ENCODE measurements around the gene BLOC1S5. TPM values are rescaled to one million over a fixed set of nuclear protein-coding genes. Genes with fewer than 3 reads are reported as not detected.

BLOC1S5 gene
- total and polyA plus RNA-seq, 2 experiments from 2014 or later, result 13.1 to 14.0 TPM

DNA sequence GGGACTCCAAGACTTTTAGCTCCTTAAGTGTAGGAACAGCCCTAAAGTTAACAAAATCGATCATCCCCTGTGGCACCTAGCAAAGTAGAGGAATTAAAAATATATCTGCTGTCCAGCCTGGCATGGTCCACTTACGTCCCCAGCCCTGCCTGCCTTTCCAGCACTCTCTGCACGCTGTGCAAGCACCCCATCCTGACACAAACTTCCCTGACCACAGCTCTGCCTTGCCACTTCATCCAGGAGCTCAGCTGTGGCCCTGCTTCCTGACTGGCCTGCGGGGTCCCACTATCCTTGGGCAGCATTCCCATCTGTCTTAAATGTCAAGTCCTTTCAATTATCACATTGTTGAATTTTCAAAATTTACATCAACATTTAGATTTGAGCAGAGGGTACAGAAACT is 39.0 kb downstream of the BLOC1S5 start:
- no peak for DNase-seq
- 86 to 88% methylated on average over 4 of the region's 4 CpGs for WGBS, 2 experiments (ENCODE audit: low coverage in 1 of 2, low lambda C conversion rate in 2 of 2, missing lambda C conversion rate in 2 of 2)
- Histone ChIP-seq H3K79me2 (ENCODE audit: insufficient read depth) (peaks cover 39% of the 10 kb centered on the region), H3K4me1 (ENCODE audit: insufficient read depth) (peaks cover 21% of the 10 kb centered on the region), H3K4me2 (ENCODE audit: unreplicated experiment) (no peak overlapping the region), H3K9me3 (ENCODE audit: low read depth) (no peaks in the 10 kb centered on the region), H3K9me2 (ENCODE audit: insufficient read depth) (no peaks in the 10 kb centered on the region), H2AFZ (no peak overlapping the region), H4K20me1 (ENCODE audit: insufficient read depth) (no peaks in the 10 kb centered on the region), H3K27ac (no peak overlapping the region), H3K9ac (no peak overlapping the region), H3F3A (ENCODE audit: insufficient read depth) (no peaks in the 10 kb centered on the region; the same call in 1 of the 2 replicates), H3K4me3 (no peak overlapping the region), H3K27me3 (replicated peaks; ENCODE audit: insufficient read depth) (no peaks in the 10 kb centered on the region), H3K36me3 (ENCODE audit: low read depth) (no peaks in the 10 kb centered on the region)
- TF ChIP-seq EZH2phosphoT487 (IDR thresholded peaks at IDR 0.05; ENCODE audit: insufficient read depth, low read depth) (no peak), EZH2 (IDR thresholded peaks at IDR 0.05; ENCODE audit: insufficient read depth, poor library complexity, severe bottlenecking) (no peak)
- in situ Hi-C loops (cut with MboI), result no loop called here

DNA sequence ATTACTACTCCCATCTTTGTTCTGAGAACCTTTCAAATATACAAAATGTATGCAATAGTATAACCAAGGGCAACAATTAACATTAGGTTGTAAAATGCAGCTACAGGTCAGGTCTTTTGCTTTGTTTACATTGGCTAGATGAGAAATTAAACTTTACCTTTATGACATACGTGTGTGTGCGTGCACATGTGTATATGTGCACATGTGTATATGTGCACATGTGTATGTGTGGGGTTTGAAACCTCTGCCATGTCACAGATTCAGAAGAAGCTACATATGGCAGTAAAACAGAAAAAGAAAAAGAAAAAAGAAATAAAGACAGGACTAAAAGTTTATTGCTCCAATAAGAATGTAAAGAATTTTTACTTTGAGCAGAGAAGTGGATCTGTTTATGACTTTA is 40.6 kb downstream of the BLOC1S5 start:
- H2AFZ ChIP-seq, result no peak overlapping the region
- no peaks in the 10 kb centered on the region for H3K27me3 ChIP-seq (replicated peaks; ENCODE audit: insufficient read depth)
- no peak for DNase-seq
- no peaks in the 10 kb centered on the region for H4K20me1 ChIP-seq (ENCODE audit: insufficient read depth)
- 96 to 98% methylated on average over 2 of the region's 2 CpGs for WGBS, 2 experiments (ENCODE audit: low coverage in 1 of 2, low lambda C conversion rate in 2 of 2, missing lambda C conversion rate in 2 of 2)
- no peak overlapping the region for H3K9ac ChIP-seq
- H3K79me2 ChIP-seq (ENCODE audit: insufficient read depth), result peaks cover 24% of the 10 kb centered on the region
- H3K9me2 ChIP-seq (ENCODE audit: insufficient read depth), result no peaks in the 10 kb centered on the region
- H3F3A ChIP-seq (ENCODE audit: insufficient read depth), result no peaks in the 10 kb centered on the region; the same call in 1 of the 2 replicates
- no peak overlapping the region for H3K4me3 ChIP-seq
- TF ChIP-seq EZH2phosphoT487 (IDR thresholded peaks at IDR 0.05; ENCODE audit: insufficient read depth, low read depth) (no peak), EZH2 (IDR thresholded peaks at IDR 0.05; ENCODE audit: insufficient read depth, poor library complexity, severe bottlenecking) (no peak)
- H3K36me3 ChIP-seq (ENCODE audit: low read depth), result no peaks in the 10 kb centered on the region
- H3K4me2 ChIP-seq (ENCODE audit: unreplicated experiment), result no peak overlapping the region
- no peak overlapping the region for H3K27ac ChIP-seq
- in situ Hi-C loops (cut with MboI), result no loop called here
- peaks cover 10% of the 10 kb centered on the region for H3K4me1 ChIP-seq (ENCODE audit: insufficient read depth)
- H3K9me3 ChIP-seq (ENCODE audit: low read depth), result no peaks in the 10 kb centered on the region

- in situ Hi-C loops (cut with MboI), result no loop called here
These were observed 44.1 kb downstream of the BLOC1S5 start for GRCh38 chr6:8020083-8020482.

GRCh38 chr6:8017705-8018104 is 46.5 kb downstream of the BLOC1S5 start:
- TF ChIP-seq EZH2 (IDR thresholded peaks at IDR 0.05; ENCODE audit: insufficient read depth, poor library complexity, severe bottlenecking) (no peak), EZH2phosphoT487 (IDR thresholded peaks at IDR 0.05; ENCODE audit: insufficient read depth, low read depth) (no peak)
- H3K79me2 ChIP-seq (ENCODE audit: insufficient read depth), result no peaks in the 10 kb centered on the region
- H3K27ac ChIP-seq, result no peak overlapping the region
- in situ Hi-C loops (cut with MboI), result no loop called here
- no peaks in the 10 kb centered on the region for H3K36me3 ChIP-seq (ENCODE audit: low read depth)
- WGBS, 2 experiments (ENCODE audit: low coverage in 1 of 2, low lambda C conversion rate in 2 of 2, missing lambda C conversion rate in 2 of 2), result 84 to 85% methylated on average over 7 of the region's 7 CpGs
- H3K27me3 ChIP-seq (replicated peaks; ENCODE audit: insufficient read depth), result no peaks in the 10 kb centered on the region
- H3K9me2 ChIP-seq (ENCODE audit: insufficient read depth), result no peaks in the 10 kb centered on the region
- no peak overlapping the region for H3K9ac ChIP-seq
- H4K20me1 ChIP-seq (ENCODE audit: insufficient read depth), result no peaks in the 10 kb centered on the region; the same call in 1 of the 2 replicates
- H3K4me1 ChIP-seq (ENCODE audit: insufficient read depth), result no peaks in the 10 kb centered on the region
- H3K4me2 ChIP-seq (ENCODE audit: unreplicated experiment), result no peak overlapping the region
- H3K9me3 ChIP-seq (ENCODE audit: low read depth), result no peaks in the 10 kb centered on the region
- no peak overlapping the region for H2AFZ ChIP-seq
- DNase-seq, result no peak
- H3F3A ChIP-seq (ENCODE audit: insufficient read depth), result no peaks in the 10 kb centered on the region
- no peak overlapping the region for H3K4me3 ChIP-seq

More at GRCh38 chr6:8020083-8020482, 44.1 kb downstream of the BLOC1S5 start:
- 91 to 92% methylated on average over 4 of the region's 4 CpGs for WGBS, 2 experiments (ENCODE audit: low coverage in 1 of 2, low lambda C conversion rate in 2 of 2, missing lambda C conversion rate in 2 of 2)
- no peaks in the 10 kb centered on the region for H3K79me2 ChIP-seq (ENCODE audit: insufficient read depth)
- no peak overlapping the region for H3K4me3 ChIP-seq
- H3K9ac ChIP-seq, result no peak overlapping the region
- no peaks in the 10 kb centered on the region for H3K36me3 ChIP-seq (ENCODE audit: low read depth)
- H2AFZ ChIP-seq, result no peak overlapping the region
- no peaks in the 10 kb centered on the region for H3K9me2 ChIP-seq (ENCODE audit: insufficient read depth)
- no peaks in the 10 kb centered on the region for H3K9me3 ChIP-seq (ENCODE audit: low read depth)
- H3K4me1 ChIP-seq (ENCODE audit: insufficient read depth), result no peaks in the 10 kb centered on the region
- H4K20me1 ChIP-seq (ENCODE audit: insufficient read depth), result no peaks in the 10 kb centered on the region
- H3K27ac ChIP-seq, result no peak overlapping the region
- no peaks in the 10 kb centered on the region for H3F3A ChIP-seq (ENCODE audit: insufficient read depth)
- H3K4me2 ChIP-seq (ENCODE audit: unreplicated experiment), result no peak overlapping the region
- no peaks in the 10 kb centered on the region for H3K27me3 ChIP-seq (replicated peaks; ENCODE audit: insufficient read depth)
- no peak for DNase-seq
- TF ChIP-seq EZH2 (IDR thresholded peaks at IDR 0.05; ENCODE audit: insufficient read depth, poor library complexity, severe bottlenecking), result no peak
- no peak for TF ChIP-seq EZH2phosphoT487 (IDR thresholded peaks at IDR 0.05; ENCODE audit: insufficient read depth, low read depth)

- H3K27ac ChIP-seq, result no peak overlapping the region
- H2AFZ ChIP-seq, result no peak overlapping the region
- TF ChIP-seq EZH2 (IDR thresholded peaks at IDR 0.05; ENCODE audit: insufficient read depth, poor library complexity, severe bottlenecking) (no peak), EZH2phosphoT487 (IDR thresholded peaks at IDR 0.05; ENCODE audit: insufficient read depth, low read depth) (no peak)
- no peak overlapping the region for H3K9ac ChIP-seq
- no peaks in the 10 kb centered on the region for H3K36me3 ChIP-seq (ENCODE audit: low read depth)
- no peak overlapping the region for H3K4me2 ChIP-seq (ENCODE audit: unreplicated experiment)
- no peaks in the 10 kb centered on the region for H3K27me3 ChIP-seq (replicated peaks; ENCODE audit: insufficient read depth)
- no peaks in the 10 kb centered on the region for H3F3A ChIP-seq (ENCODE audit: insufficient read depth)
- H3K4me3 ChIP-seq, result no peak overlapping the region
- no peak for DNase-seq
- no peaks in the 10 kb centered on the region for H3K79me2 ChIP-seq (ENCODE audit: insufficient read depth)
- H3K4me1 ChIP-seq (ENCODE audit: insufficient read depth), result no peaks in the 10 kb centered on the region
- no peaks in the 10 kb centered on the region for H3K9me3 ChIP-seq (ENCODE audit: low read depth)
- H3K9me2 ChIP-seq (ENCODE audit: insufficient read depth), result no peaks in the 10 kb centered on the region
- 93 to 95% methylated on average over 9 of the region's 9 CpGs for WGBS, 2 experiments (ENCODE audit: low coverage in 1 of 2, low lambda C conversion rate in 2 of 2, missing lambda C conversion rate in 2 of 2)
- no peaks in the 10 kb centered on the region; the same call in 1 of the 2 replicates for H4K20me1 ChIP-seq (ENCODE audit: insufficient read depth)
- in situ Hi-C loops (cut with MboI), result no loop called here
These were observed 46.9 kb downstream of the BLOC1S5 start for GRCh38 chr6:8017276-8017701.
